D721Med (cell line): ENCODE results near the gene LNPEP.
A peak's percentile ranks its signal among the peaks of the same experiment; 100 is the strongest.

Experiments
- DNase-seq: peaks from one replicate; pipeline ENCODE4 v3.0.0; 2011; ENCODE audit warnings: low spot score; ENCODE audit not compliant: insufficient read length
- FAIRE-seq: peaks from 2 replicates; lab custom pipeline; 2011; peaks lifted over from hg19 to GRCh38; lab: Jason Lieb, UNC
- TF ChIP-seq, protein P1 (sequence below): IDR thresholded peaks from 2 replicates; pipeline ENCODE4 v1.5.1; 2012; ENCODE audit warnings: mild to moderate bottlenecking, control low read depth; ENCODE audit not compliant: insufficient read depth; ENCODE audit errors: missing control alignments

Gene LNPEP

DNA sequence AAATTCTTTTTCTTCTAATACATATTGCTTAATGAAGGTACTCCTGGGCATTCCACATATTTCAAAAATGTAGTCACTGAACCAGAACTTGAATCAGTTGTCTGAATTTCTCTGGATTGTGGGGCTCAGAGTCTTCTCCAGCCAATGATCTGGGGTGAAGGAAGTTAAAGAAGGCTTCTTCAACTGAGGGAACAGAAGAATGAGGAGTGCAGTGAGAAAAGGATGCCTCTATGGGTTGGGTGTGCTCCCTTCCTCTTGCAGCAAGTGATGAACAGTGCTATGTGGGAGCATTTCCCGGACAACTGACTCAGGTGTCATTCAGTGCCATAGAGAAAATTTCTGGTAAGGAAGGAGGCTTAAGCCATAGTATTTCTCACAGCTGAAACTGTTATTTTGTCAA, 7.9 kb downstream of the LNPEP start:
- TF ChIP-seq, protein P1, sequence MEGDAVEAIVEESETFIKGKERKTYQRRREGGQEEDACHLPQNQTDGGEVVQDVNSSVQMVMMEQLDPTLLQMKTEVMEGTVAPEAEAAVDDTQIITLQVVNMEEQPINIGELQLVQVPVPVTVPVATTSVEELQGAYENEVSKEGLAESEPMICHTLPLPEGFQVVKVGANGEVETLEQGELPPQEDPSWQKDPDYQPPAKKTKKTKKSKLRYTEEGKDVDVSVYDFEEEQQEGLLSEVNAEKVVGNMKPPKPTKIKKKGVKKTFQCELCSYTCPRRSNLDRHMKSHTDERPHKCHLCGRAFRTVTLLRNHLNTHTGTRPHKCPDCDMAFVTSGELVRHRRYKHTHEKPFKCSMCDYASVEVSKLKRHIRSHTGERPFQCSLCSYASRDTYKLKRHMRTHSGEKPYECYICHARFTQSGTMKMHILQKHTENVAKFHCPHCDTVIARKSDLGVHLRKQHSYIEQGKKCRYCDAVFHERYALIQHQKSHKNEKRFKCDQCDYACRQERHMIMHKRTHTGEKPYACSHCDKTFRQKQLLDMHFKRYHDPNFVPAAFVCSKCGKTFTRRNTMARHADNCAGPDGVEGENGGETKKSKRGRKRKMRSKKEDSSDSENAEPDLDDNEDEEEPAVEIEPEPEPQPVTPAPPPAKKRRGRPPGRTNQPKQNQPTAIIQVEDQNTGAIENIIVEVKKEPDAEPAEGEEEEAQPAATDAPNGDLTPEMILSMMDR = no peak
- no peak for DNase-seq
- FAIRE-seq = no peak

DNA sequence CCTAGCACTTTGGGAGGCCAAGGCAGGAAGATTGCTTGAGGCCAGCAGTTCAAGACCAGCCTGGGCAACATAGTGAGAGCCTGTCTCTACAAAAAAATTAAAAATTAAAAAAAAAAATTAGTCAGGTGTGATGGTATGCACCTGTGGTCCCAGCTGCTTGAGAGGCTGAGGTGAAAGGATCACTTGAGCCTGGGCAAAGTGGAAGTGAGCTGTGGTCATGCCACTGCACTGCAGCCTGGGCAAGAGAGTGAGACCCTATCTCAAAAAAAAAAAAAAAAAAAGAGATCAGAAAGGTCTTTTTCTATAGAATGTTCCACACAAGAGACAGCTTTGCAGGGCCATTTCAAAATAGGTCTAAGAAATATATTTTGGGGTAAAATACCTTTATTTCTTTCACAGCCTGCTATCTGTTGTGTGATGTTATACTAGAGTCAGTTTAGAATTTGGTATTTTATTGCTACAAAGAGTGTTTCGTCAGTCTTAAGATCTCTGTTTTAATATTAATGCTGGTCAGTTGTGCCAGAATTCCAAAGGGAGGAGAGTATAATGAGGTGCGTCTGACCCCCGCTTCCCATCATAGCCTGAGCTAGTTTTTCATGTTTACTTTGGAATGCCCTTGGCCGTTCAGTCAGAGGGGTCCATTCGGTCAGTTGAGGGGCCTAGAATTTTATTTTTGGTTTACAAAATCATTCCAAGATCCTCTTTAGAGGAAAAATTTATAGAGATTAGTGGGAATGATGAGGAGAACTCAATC, 9.4 kb downstream of the LNPEP start:
- TF ChIP-seq, protein P1 = no peak
- no peak for FAIRE-seq

DNA sequence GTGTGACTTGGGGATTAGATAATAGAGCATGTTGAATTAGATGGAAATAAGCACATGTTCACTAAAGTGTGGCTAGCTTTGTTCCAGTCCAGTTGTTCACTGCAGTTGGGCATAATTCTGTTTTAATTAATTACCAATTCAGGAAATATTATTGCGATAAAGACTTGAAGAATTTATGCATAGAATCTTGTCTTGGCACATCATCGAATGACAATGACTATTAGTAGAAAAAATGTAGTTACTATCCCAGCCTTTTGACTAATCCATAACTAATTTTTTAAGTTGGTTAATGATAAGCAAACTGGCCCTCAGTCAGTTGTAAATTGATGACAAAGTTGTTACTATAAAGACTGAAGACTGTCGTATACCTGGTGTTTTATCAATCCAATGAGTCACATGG, 10.5 kb downstream of the LNPEP start:
- TF ChIP-seq, protein P1 = no peak
- FAIRE-seq = no peak
- no peak for DNase-seq

More for the DNA sequence above, 9.4 kb downstream of the LNPEP start:
- DNase-seq = no peak

DNA sequence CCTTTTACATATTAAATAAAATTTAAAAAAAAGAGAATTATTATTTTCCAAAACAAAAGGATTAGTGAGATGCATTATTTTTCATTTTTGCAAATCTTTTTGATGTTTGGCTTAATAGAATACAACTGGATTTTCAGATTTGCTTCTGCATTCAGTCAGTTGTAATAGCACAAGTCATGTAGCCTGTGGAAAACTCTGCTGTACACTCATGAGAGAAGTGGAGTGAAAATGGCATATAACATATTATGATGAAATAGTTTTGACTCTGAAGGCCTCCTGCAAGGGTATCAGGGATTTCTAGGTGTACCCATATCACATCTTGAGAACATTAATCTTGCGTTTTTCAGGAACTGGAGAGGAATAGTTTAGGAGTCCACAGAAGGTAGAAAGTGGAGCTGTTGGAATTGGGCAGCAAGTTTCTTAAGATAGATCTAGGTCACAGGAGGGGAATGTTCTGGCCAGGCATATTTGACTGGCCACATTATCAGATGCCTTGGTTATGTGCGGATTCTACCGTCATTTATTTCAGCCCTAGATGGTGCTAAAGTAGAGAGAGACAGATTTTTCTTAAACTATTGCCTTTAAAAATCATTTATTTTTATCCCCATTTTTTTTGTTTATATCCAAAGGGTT, 16.4 kb downstream of the LNPEP start:
- TF ChIP-seq, protein P1 = no peak
- DNase-seq = no peak
- no peak for FAIRE-seq

DNA sequence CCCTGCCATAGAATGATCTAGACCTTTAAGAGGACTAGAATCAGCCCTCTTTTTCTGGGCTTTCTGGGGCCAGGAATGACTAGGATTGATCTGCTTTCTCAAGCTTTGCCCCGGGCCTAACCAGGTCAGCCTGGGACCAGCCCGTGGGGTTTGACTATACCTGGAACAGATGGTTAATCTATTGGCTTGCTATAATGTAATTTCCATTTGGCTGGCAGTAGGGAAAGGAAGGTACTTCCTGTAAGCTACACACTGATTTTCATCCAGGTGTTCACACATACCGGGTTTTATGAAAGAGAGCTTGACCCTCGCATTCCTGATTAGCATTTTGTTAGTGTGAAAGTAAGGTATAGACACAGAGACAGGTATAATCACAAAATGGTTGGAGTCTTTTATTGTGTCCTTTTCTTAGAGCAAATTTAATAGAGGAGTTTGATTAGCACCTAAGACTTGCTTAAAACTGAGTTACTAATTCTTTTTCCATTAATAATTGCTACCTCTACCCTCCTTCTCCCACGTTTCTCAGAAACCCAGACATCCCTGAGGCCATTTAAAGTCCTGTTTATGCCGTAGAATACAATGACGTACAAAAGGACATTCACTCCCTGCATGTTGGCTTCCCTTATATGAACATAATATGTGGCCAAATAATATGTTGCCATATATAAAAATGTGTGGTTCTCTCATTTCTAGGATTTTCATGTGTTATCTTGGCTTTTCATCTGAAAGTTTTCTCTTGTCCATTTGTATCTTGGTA, 17.3 kb downstream of the LNPEP start:
- DNase-seq (no peak), FAIRE-seq (no peak)
- TF ChIP-seq, protein P1 = no peak

DNA sequence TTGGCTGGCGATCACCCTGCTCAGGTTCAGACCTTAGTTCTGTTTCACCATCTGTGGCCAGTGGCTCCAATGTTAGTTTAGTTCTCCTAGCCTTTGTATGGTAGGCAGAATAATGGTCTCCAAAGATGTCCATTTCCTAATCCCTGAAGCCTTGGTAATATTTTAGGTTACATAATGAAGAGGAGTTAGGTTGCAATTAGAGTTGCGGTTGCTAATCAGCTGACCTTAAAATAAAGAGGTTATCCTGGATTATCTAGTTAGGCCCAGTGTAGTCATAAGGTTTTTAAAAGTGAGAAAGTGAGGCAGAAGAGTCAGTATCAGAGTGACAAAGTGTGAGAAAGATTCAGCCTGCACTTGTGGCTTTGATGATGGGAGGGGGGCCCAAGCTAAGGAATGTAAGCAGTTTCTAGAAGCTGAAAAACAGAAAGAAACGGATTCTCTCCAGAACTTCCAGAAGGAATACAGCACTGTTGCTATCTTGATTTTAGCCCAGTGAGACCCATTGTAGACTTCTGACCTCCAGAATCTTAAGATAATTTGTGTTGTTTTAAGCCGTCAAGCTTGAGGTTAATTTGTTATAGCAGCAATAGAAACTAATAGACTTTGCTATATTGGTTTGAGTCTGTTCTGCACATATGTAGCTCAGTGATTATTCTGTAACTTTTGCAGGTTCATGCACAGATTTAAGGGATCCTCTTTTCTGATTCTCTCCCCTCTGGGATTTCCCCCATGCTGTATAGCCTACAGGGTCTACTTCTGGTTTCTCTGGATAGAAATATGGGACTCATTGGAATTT, 21.6 kb downstream of the LNPEP start:
- TF ChIP-seq, protein P1 = no peak
- DNase-seq (no peak), FAIRE-seq (peak; percentile 38)
